Skeletal muscle cell (primary cell): Measurements from ENCODE around the gene KCTD17.

Source experiments
- DNase-seq: peaks from one replicate; pipeline ENCODE4 v3.0.0-alpha.2; 2010; ENCODE audit warnings: low read depth
- H3K4me3 ChIP-seq: 2 replicates; pipeline ENCODE4 v1.5.1; 2011; ENCODE audit warnings: low read depth, mild to moderate bottlenecking, control low read depth, low read length, moderate library complexity

Gene KCTD17

DNA sequence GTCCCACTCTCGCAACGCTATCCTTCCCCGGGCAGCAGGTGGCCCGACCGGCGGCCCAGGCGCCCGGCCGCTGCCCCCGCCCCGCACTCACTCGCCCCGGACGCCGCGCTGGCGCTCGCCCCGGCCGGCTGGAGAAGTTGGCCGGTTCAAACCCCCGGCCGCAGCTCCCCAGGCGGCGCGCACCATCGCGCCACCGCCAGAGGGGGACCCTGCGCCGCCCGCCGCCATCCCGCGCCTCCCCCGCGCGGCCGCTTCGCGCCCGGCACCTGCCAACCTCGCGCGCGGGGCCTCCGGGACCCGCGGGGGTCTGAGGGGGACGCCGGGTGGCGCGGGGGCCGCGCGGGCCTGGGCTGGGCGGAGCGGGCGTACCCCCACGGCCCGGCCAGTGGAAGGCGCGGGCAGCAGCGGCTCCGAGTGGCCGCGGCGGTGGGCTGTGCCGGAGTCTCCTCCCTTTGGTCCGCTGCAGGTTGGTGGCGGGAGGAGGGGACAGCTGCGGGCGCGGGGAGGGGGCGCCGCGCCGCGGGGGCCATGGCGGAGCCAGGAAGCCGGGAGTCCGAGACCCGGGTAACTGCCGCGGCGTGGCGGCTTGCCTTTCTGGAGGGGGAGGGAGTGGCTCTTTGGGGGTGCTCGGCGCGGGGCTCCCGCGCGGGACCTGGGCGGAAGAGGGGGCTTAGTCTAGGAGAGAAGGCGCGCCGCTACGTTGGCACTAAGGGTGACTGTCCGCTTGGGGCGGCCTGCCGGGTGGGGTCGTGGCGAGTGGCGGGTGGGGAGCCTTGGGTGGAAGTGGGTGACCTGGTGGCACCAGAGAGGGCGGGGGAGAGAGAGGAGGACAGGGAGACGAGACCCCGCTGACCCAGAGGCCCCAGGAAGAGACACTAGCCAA is 32.0 kb upstream of the KCTD17 start, which contains the start of the genes MPST and TST:
Gene MPST, plus strand, starts transcription at position 434 of the 883 bp plus-strand sequence. Its CDS starts 95 bp downstream, at position 529.
Gene TST, minus strand, starts transcription at position 139 of the 883 bp plus-strand sequence. CDS start 715 bp downstream, outside the sequence.
- DNase-seq = no peak
- H3K4me3 ChIP-seq = peak within 1 kb of the TSS; percentile 83

DNA sequence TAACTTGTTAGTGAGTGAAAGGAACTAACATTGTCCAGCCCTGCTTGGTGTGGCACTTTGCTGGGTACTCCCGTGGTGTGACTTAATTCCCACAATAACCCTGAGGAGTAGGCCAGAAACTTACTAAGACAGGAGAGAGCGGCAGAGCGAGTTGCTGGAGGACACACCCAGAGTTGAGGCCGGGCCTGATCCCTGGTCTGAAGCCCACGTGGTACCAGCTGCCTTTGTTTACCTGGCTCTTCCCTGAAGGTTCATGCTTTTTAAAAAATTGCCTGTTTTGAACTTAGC is 31.4 kb upstream of the KCTD17 start:
- peak overlapping the region; percentile 83 for H3K4me3 ChIP-seq
- no peak for DNase-seq

DNA sequence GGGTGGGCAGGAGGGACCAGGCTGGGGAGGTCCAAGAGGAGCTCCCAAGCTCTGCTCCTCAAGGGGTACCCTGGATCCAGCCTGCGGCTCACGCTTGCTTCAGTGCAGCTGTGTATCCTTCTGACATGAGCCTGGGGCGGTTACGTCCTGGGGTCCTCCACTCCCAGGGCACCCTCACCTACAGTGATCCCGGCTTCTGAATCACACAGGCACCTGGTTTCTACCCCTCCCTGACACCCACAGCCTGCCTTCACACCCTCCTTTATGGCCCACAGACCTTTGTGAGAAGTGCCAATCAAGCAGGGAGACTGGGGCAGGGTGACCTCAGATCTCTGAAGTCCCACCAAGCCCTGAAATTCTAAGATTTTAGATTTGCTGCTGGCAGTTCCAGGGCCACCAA is 30.5 kb upstream of the KCTD17 start:
- H3K4me3 ChIP-seq = no peak overlapping the region
- DNase-seq = no peak

DNA sequence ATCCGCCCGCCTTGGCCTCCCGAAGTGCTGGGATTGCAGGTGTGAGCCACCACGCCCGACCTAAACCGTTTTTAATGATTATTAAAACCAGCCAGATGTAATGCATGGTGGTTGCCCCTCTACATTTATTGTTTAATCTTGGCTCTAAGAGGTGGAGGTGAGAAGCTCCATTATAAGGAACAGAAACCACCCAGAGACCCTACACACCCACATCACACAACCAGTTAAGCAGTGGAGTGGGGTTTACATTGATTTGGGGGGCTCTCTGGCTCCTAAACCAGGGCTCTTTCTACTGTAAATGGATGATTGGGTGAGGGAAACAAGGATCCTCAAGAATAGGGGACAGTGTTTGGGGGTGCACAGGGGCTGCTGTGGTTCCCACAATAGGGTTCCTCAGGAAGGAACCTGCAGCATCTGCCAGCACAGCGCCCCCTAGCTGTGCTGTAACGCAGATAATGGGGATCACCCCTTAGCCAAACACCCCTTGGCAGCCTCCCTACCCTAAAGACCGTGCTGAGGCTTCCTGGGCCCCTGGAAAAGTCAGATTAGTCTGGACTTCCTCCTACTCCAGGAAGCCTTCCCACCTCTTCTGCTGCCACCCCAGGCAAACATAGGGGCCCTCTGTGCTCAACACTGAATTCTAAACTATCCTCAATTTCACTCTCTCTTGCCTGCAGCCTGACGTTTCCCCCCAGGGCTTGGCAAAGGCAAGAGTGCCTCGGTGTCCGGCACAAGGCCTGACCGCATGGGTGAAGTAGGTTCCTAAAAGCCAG is 29.6 kb upstream of the KCTD17 start:
- no peak overlapping the region for H3K4me3 ChIP-seq
- no peak for DNase-seq

DNA sequence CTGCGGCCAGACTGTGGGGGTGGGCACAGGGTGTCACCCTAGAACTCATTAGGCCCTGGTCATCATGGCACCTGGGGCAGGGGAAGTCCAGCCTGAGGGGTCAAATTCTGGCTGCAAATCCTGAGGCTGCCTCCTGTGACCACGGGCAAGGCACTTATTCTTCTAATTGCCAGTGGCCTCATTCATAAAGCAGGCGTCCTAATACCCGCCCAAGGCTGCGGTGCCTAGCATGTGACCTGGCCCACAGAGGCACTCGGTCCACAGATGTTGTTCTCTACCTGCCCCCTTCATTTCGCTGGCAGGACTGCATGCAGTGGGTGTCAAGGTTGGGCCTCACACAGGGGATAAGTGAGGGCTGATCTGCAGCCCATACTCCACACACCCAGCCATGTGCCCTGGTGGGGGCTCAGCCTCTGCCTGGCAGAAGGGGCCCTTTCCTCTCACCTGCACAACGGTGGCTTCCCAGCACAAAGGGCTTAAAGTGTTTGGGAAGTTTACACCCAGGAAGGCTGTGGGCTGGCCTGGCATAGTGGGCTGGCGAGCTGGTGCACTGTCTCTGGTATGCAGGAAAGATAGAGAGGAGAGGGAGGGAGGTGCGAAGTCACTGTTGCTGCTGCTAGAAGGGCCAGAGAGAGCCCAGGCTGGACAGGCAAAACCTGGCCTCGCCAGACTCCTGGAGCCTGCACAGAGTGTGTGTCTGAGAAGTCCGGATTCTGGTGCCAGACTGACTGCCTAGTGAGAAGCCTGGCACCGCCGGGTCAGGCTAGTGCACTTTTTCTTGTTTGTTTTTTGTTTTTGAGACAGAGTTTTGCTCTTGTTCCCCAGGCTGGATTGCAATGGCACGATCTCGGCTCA is 28.8 kb upstream of the KCTD17 start:
- no peak for DNase-seq
- no peak overlapping the region for H3K4me3 ChIP-seq

DNA sequence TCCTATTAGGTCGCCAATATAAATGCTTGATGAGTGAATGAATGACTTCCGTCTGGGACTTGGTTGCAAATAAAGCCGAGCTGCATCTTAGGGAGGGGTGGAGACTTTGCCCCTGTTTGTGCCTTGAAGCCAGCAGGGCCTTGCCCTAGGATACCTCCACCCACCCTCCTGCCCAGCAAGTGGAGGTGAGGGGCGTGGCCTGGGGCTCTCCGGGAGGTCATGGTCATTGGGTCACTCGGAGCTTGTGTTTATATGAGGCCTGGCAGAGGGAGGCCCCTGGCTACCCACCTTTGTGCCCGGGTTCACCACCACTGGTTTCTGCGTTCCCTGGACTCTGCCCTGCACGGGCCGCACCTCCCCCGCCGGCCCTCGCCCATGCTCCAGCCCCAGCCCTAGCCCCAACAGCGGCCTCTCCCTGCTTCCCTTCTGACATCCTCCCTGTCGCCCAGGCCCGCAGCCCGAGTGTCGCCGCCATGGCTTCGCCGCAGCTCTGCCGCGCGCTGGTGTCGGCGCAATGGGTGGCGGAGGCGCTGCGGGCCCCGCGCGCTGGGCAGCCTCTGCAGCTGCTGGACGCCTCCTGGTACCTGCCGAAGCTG is 27.7 kb upstream of the KCTD17 start:
- DNase-seq = no peak
- H3K4me3 ChIP-seq = no peak overlapping the region

DNA sequence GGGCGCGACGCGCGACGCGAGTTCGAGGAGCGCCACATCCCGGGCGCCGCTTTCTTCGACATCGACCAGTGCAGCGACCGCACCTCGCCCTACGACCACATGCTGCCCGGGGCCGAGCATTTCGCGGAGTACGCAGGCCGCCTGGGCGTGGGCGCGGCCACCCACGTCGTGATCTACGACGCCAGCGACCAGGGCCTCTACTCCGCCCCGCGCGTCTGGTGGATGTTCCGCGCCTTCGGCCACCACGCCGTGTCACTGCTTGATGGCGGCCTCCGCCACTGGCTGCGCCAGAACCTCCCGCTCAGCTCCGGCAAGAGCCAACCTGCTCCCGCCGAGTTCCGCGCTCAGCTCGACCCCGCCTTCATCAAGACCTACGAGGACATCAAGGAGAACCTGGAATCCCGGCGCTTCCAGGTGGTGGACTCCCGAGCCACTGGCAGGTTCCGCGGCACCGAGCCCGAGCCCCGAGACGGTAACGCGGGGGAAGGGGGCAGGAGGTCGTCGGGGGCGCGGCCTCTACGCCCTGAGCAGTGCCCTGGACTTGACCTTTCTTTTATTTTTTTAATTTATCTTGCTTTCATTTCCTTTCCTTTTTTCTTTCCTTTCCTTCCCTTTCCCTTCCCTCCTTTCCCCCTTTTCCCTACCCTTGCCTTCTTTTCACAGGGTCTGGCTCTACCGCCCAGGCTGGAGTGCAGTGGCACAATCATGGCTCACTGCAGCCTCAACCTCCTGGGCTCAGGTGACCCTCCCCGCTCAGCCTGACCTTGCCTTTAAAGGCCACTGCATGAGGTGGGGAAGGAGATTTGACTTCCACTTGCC is 27.0 kb upstream of the KCTD17 start:
- no peak overlapping the region for H3K4me3 ChIP-seq

DNA sequence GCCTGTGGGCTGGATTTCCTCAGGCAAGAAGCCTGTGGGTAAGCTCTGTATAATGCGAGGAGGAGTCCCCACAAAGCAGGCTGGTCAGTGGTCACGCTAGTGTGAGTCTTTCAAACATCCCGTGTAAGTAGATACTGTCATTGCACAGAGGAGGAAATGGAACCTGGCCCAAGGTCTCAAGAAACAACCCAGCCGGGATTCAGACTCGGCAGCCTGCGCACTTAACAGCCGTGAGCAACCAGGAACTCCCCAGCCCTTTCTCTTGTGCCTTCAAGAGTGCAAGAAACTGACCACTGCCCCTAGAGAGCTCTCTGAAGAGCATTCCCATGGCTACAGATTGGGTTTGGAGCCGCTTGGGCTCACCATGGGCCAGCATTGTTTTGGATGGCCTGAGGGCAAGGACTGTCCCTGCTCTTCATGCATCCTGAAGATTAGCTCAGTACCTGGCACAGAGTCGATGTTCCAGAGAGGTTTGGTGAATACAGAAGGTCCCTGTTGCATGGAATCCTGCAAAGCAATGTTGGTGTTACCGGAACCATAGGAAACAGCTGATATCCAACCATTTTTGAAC is 26.0 kb upstream of the KCTD17 start:
- DNase-seq = no peak
- H3K4me3 ChIP-seq = no peak overlapping the region

More for the DNA sequence above, 27.0 kb upstream of the KCTD17 start:
- DNase-seq = no peak

DNA sequence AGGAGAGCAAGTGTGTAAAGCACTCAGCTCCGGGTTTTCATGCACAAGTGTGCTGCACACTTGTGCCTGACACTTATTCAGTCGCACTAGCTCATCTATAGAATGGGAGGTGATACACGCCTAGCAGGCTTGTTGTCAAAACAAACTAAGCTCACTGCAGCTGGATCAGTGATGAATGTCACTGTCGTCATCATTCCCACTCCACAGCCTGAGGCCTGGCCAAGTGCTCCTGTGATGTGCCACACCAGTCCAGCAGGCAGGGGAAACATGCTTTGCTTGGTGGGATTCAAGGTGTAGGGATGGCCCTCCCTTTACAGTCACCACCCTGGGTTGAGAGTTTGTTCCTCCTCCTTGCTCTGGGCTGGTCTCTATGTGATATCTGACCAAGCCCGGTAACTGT is 25.2 kb upstream of the KCTD17 start:
- no peak for DNase-seq
- H3K4me3 ChIP-seq = no peak overlapping the region

DNA sequence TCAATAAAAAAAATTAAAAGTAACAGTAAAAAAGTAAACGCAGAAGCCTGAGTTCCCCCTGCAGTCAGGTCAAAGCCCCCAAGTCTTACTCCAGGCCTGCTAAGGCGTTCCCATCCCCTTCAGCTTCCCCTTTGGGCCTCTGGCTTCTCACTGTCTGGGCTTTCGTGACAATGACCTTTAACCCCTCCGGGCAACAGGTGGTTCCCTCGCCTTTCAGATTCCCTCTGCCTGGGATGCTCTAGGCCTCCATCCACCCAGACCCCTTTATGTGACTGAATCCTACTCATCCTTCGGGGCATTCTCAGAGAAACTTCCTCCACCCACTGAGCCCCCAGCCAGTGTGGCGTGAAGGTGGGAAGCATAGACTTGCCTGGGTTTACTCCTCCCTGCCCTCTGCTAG is 24.0 kb upstream of the KCTD17 start:
- H3K4me3 ChIP-seq = no peak overlapping the region
- no peak for DNase-seq

DNA sequence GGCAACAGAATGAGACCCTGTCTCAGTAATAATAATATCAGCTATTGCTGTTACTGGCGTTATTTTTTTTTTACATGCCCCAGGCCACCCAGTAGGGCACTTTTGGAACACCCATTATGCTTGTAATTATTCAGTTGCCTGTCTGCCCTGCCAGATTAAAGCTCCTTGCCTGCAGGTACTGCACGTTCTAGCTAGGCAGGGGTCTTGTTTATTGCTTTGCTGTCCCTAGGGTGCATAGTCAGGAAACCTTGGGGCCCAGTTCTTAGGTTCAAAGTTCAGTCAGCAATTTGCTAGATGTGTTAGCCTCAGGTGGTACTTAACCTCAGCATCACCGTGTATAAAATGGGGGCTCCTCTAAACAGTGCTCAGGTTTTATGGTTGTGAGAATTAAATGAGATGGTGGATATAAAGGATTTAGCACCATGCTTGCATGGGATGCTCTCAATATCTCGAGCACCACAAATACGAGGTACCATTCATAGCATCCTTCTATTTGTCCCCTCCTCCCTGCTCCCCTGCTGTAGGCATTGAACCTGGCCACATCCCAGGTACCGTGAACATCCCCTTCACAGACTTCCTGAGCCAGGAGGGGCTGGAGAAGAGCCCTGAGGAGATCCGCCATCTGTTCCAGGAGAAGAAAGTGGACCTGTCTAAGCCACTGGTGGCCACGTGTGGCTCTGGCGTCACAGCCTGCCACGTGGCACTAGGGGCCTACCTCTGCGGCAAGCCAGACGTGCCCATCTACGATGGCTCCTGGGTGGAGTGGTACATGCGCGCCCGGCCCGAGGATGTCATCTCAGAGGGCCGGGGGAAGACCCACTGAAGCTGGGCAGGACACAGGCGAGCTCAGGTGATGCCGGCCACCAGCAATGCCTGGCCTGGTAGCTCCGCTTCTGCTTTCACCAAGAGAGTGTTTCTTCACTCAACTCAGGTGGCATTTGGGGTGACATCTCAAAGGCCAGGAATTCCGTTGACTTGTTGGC is 22.6 kb upstream of the KCTD17 start:
- no peak overlapping the region for H3K4me3 ChIP-seq
- no peak for DNase-seq

DNA sequence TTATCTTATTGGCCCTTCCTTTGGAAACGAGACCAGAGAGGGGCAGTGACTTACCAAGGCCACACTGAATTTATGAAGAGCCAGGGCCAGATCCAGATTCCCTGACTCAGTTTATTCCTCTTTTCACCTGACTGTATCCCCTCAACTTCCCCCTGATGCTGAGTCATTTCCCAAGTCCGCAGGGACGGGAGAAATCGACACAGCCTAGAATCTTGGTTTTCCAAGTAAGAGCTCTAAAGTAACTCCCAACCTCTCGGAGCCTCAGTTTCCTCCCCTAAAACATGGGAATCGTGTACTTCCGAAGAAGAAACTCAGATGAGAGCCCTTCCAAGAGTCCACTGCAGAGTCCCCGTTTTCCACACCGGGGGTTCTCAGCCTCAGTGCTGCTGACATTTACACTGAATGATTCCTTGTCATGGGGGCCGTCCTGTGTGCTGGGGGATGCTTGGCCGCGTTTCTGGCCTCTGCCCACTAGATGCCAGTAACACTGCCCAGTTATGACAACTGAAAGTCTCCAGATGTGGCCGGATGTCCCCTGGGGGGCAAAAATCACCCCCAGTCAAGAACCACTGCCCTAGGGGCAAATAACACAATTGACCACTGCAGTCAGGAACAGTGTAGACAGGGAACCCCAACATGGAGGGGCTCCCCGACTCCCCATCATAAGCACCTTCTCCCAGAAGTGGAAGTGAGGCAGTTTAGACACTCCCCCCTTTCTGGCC is 20.8 kb upstream of the KCTD17 start:
- H3K4me3 ChIP-seq = no peak overlapping the region
- DNase-seq = no peak

DNA sequence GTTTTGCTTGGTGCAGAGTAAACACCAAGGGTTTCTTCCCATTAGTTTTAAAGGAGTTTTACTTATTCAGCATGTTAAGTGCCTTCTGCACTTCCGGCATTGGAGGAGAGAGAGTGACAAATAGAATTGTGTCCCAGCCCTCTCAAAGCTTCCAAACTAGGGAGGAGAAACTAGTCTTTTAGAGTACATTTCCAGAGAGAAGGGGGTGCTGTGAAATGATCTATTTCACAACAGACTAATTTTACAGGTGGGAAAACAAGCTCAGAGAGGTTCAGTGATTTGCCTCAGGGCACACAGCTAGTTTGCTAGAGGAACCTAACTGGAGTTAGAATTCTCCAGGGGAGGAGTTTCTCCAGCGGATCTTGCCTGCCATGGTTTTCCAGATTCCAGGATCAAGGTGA is 19.4 kb upstream of the KCTD17 start:
- H3K4me3 ChIP-seq = no peak overlapping the region
- DNase-seq = no peak

DNA sequence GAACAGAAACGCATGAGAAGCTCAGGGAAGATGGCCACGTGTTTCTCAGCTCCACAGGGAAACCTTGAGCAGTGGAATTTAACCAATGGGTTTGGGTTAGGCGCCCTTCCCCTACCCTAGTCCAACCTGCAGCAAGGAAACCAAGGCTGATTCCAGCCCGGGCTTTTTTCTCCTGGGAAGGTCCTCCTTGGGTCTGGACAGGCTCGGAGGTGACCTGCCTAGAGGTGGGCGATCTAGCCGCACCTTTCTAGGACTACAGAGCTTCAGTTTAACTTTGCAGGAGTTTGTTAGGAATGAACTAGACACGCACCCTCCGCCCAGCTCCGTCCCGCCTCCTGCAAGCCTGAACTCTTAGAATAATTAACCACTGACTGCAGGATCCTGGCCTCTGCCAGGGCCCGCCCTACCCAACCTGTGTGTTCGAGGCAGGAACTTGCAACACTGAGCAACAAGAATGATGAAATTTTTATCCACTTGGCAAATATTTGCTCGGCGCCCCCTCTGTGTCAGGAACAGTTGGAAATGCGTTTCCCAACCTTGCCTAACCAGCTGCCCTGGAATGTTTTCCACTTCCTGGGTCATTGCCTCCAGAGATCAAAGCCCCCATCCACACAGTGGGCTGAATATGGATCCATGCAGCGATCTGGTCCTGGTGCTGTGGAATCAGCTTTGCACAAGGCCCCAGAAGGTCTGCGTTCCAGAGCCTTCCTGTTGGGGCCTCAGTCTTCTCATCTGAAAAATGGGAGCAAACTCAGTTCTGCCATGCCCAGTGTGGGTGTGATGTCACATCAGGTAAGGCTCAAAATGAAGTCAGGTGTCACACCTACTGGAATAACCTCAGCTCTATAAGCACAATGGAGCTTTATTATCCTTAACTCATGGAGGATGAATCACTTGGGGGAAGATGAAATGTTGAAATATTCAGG is 18.7 kb upstream of the KCTD17 start:
- H3K4me3 ChIP-seq = no peak overlapping the region
- DNase-seq = no peak

DNA sequence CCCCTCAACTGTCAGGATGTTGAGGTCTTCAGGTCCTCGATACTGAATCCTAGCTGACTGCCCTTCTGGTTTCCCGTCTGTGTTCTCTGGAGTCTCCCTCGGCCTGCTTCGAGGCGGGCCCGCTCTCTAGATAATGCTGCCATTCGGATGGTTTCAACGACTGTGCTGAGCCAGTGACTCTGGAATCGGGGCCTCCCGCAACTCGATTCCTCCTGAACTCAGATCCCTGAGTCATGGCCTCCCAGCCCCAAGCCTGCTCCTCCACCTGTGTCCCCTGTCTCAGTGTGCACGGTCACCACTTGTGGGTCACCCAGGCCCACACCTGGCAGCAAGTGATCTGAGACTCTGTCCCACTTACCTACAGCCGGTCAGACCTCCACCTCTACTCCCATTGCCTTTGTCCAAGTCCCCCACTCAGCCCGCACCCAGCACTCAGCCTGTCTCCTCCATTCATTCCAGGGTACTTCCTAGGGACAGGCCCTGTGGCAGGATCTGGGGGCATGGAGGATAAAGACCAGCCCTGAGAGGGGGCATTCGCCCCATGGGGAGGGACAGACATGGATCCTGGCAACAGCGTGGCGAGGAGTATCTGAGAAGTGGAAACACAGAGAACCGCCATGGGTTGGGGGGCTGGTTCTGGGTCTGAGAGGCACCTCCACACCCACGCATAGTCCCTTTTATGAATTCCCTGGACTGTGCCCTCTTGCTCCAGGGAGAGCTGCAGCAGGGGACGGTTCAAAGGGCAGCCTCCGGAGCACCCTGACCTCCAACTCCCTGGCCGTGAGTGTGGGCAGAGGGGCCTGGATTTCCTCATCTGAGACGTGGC is 17.7 kb upstream of the KCTD17 start:
- no peak for DNase-seq
- H3K4me3 ChIP-seq = no peak overlapping the region
